ENCODE data around the gene WNT4.

WNT4 gene

GRCh38 chr1:22189619-22190018, 46.7 kb upstream of the WNT4 start:
- no peaks in the 10 kb centered on the region for H3K9me3 ChIP-seq (ENCODE audit: low read length)
- H3K27ac ChIP-seq (ENCODE audit: low read depth, low read length, poor library complexity, severe bottlenecking), result no peak overlapping the region
- H3K4me1 ChIP-seq (ENCODE audit: insufficient read depth, low read length, severe bottlenecking), result no peaks in the 10 kb centered on the region
- no peak overlapping the region for H3K4me2 ChIP-seq (ENCODE audit: low read length)
- no peaks in the 10 kb centered on the region for H3F3A ChIP-seq (ENCODE audit: insufficient read depth, low read length)
- H2AFZ ChIP-seq (ENCODE audit: low read length), result no peak overlapping the region
- no peaks in the 10 kb centered on the region for H3K36me3 ChIP-seq (ENCODE audit: insufficient read depth, low read length)
- TF ChIP-seq EZH2 (IDR thresholded peaks at IDR 0.05; ENCODE audit: borderline replicate concordance, low read length) (no peak), CTCF (IDR thresholded peaks at IDR 0.05; ENCODE audit: low read length) (no peak)
- no peaks in the 10 kb centered on the region for H3K79me2 ChIP-seq (ENCODE audit: insufficient read depth, low read length)
- no peaks in the 10 kb centered on the region for H4K20me1 ChIP-seq (ENCODE audit: insufficient read depth, low read length)
- no peak overlapping the region for H3K4me3 ChIP-seq (ENCODE audit: low read depth, low read length, poor library complexity, severe bottlenecking)
- H3K27me3 ChIP-seq (ENCODE audit: insufficient read depth, low read length), result no peaks in the 10 kb centered on the region
- H3K9ac ChIP-seq (ENCODE audit: low read length), result no peak overlapping the region
- H3K9me2 ChIP-seq (ENCODE audit: low read depth, low read length), result no peaks in the 10 kb centered on the region

GRCh38 chr1:22188914-22189313, 46.0 kb upstream of the WNT4 start:
- Histone ChIP-seq H3K9me2 (ENCODE audit: low read depth, low read length) (no peaks in the 10 kb centered on the region), H3K9ac (ENCODE audit: low read length) (no peak overlapping the region), H3K4me3 (ENCODE audit: low read depth, low read length, poor library complexity, severe bottlenecking) (no peak overlapping the region), H4K20me1 (ENCODE audit: insufficient read depth, low read length) (no peaks in the 10 kb centered on the region), H3K9me3 (ENCODE audit: low read length) (no peaks in the 10 kb centered on the region), H3K4me2 (ENCODE audit: low read length) (no peak overlapping the region), H2AFZ (ENCODE audit: low read length) (no peak overlapping the region), H3K4me1 (ENCODE audit: insufficient read depth, low read length, severe bottlenecking) (no peaks in the 10 kb centered on the region), H3K27me3 (ENCODE audit: insufficient read depth, low read length) (no peaks in the 10 kb centered on the region), H3K36me3 (ENCODE audit: insufficient read depth, low read length) (no peaks in the 10 kb centered on the region), H3F3A (ENCODE audit: insufficient read depth, low read length) (no peaks in the 10 kb centered on the region), H3K79me2 (ENCODE audit: insufficient read depth, low read length) (no peaks in the 10 kb centered on the region), H3K27ac (ENCODE audit: low read depth, low read length, poor library complexity, severe bottlenecking) (no peak overlapping the region)
- TF ChIP-seq EZH2 (IDR thresholded peaks at IDR 0.05; ENCODE audit: borderline replicate concordance, low read length) (no peak), CTCF (IDR thresholded peaks at IDR 0.05; ENCODE audit: low read length) (no peak)

- no peak overlapping the region for H2AFZ ChIP-seq (ENCODE audit: low read length)
- H3F3A ChIP-seq (ENCODE audit: insufficient read depth, low read length), result no peaks in the 10 kb centered on the region
These were observed 45.5 kb upstream of the WNT4 start for GRCh38 chr1:22188436-22188835.

More at GRCh38 chr1:22188436-22188835, 45.5 kb upstream of the WNT4 start:
- Histone ChIP-seq H3K4me3 (ENCODE audit: low read depth, low read length, poor library complexity, severe bottlenecking) (no peak overlapping the region), H3K27ac (ENCODE audit: low read depth, low read length, poor library complexity, severe bottlenecking) (no peak overlapping the region), H3K4me1 (ENCODE audit: insufficient read depth, low read length, severe bottlenecking) (no peaks in the 10 kb centered on the region), H4K20me1 (ENCODE audit: insufficient read depth, low read length) (no peaks in the 10 kb centered on the region), H3K27me3 (ENCODE audit: insufficient read depth, low read length) (no peaks in the 10 kb centered on the region), H3K36me3 (ENCODE audit: insufficient read depth, low read length) (no peaks in the 10 kb centered on the region), H3K4me2 (ENCODE audit: low read length) (no peak overlapping the region), H3K9me3 (ENCODE audit: low read length) (no peaks in the 10 kb centered on the region), H3K79me2 (ENCODE audit: insufficient read depth, low read length) (no peaks in the 10 kb centered on the region), H3K9ac (ENCODE audit: low read length) (no peak overlapping the region), H3K9me2 (ENCODE audit: low read depth, low read length) (no peaks in the 10 kb centered on the region)
- TF ChIP-seq CTCF (IDR thresholded peaks at IDR 0.05; ENCODE audit: low read length) (no peak), EZH2 (IDR thresholded peaks at IDR 0.05; ENCODE audit: borderline replicate concordance, low read length) (no peak)

All from OCI-LY1 (cell line).